DMS53 treated with DMSO at 0.1 percent for 48 hours (cell line): ENCODE data around the gene ITIH3.

ENCODE experiments used
- DNase-seq: peaks from one replicate; lab custom pipeline; 2025; ENCODE audit not compliant: unreplicated experiment; lab: John Stamatoyannopoulos, UW

ITIH3 gene

GRCh38 chr3:52843108-52843865 lies 48.7 kb downstream of the ITIH3 start:
- no peak for DNase-seq

- no peak for DNase-seq
Measured at GRCh38 chr3:52843881-52844280, 49.3 kb downstream of the ITIH3 start.

DNA sequence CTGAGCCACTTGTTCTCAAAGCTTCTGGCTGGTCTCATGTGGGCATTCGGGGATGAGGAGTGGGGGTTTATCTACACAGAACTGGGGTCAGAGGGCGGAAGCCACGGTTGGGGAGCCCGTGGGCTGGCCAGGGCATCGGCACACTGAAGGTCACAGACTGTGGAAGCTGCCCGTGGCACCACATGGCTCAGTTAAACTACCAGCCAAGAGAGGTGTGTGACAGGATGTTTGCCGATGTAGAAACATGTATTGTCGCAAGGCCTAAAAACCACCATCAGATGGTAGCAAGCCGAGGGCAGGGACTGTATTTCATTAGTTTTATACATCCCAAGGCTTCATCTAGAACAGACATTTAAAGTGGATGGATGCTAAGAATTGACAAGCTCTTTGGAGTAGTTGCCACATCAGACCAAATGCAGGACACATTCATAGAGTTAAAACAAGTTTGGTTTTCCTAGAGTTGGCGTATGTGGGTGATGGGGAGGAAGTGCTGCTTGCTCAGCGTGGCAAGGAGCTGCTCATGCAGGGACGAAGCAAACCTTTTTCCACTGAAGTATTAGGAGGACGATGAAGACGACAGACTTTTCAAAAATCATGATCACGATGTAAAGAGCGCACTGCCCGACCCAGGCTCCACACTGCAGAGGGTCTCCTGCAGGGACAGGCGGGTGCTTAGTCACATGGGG lies 49.8 kb downstream of the ITIH3 start:
- no peak for DNase-seq

DNA sequence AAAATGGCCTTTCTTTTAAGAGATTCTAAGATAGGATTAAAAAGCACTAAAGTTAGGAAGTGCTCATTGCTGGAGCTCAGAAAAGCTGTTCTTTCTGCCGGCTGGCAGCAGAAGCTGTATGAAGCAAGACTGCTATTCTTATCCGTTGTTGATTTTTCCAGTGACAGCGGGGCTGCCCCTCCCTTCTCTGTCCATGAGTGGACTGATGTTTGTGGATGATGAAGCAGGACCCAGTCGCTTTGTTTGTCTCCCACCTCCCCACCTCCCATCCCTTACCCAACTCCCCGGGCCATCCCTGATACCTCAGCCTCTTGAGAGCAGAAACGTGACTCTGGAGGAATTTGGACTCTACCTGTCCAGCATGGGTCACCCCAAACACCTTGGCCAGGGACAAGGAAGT lies 50.6 kb downstream of the ITIH3 start:
- no peak for DNase-seq

DNA sequence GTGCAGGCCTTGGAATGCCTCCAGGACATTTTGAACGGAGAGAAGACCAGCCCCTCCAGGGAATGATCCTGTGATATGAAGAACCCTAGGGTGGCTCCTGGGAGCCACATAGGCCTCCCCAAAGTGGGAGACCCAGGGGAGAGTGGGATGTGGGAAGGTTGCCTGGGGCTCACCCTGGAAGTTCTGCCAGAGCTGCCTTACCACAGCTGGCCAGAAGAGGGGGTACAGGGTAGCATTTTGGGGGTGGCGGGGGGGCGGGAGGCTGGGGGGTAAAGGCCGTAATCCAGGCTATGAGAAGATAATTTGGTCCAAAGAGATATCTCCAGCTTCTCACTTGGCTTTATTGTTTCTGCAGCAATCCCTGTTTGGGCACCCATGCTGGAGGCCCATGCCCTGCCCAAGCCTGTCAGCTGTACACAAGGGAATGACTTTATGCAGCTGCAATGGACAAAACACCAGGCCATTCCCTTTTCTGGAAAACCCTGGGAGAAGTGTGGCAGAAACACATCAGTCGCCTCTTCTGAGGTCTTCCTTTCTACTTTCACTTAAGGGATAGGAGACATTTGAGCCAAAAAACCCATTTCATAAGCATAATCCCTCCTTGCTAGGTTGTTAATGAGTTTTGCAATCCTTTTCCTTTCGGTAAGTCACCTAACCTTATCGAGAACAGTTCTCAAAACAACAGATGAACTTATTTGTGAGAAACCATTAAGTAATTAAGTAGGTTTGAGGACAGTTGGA lies 51.3 kb downstream of the ITIH3 start:
- DNase-seq: no peak

- no peak for DNase-seq
Measured at GRCh38 chr3:52846432-52846965, 51.9 kb downstream of the ITIH3 start.

GRCh38 chr3:52847241-52847640 lies 52.6 kb downstream of the ITIH3 start:
- DNase-seq: no peak

DNA sequence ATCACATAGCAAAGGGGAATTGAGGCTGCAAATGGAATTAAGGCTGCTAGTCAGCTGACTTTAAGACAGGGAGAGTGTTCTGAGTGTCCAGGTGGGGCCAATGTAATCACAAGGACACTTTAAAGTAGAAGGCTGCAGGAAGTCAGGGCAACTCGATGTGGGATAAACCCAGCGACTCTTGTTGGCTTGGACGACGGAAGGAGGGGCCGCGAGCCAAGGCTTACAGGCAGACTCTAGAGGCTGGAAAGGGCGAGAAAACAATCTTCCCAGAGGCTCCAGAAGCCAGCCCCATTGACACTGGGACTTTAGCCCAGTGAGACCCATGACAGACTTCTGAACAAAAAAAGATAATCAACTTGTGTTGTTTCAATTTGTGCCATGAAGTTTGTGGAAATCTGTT lies 53.1 kb downstream of the ITIH3 start:
- no peak for DNase-seq

DNA sequence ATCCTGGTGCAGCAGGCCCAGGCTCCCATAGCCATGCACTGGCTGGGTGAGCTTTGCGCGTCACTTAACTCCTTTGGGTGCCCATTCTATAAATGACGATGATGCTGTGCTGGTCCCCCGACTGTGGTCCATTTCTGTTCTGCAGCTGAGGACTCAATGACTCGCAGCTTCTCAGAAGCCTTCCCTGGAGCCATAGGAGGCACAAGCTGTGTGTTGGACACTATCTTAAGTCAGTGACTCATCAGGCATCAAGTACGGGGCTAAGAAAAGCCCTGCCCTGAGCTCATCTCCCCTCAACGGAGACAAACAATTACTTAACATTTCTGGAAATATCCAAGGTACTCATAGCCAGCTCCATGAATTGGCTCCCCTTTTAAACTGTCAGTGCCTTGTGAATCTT lies 54.0 kb downstream of the ITIH3 start:
- DNase-seq: no peak

GRCh38 chr3:52849656-52850055 lies 55.1 kb downstream of the ITIH3 start:
- DNase-seq: no peak

- peak; percentile 1 for DNase-seq
Measured at GRCh38 chr3:52851348-52851747, 56.8 kb downstream of the ITIH3 start.

GRCh38 chr3:52852419-52852818 lies 57.8 kb downstream of the ITIH3 start:
- no peak for DNase-seq

DNA sequence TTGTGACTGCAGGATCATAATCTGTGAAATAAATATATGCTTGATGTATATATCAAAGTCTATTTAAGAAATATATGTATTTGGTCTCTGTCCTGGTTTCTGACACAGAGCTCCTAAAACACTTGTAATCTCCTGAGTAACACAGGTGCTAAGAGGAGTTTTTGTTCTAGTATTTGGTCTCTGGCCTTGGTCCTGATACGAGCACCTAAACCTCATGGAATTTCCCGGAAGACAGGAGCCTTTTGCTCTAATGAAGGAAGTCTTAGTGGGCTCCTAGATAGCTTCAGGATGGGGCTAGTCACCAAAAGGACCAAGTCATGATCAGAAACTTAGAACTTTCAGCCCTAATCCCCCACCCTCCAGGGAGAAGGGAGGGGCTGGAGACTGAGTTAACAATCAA lies 59.4 kb downstream of the ITIH3 start:
- DNase-seq: no peak

- DNase-seq: no peak
Measured at GRCh38 chr3:52856666-52857065, 62.1 kb downstream of the ITIH3 start.

DNA sequence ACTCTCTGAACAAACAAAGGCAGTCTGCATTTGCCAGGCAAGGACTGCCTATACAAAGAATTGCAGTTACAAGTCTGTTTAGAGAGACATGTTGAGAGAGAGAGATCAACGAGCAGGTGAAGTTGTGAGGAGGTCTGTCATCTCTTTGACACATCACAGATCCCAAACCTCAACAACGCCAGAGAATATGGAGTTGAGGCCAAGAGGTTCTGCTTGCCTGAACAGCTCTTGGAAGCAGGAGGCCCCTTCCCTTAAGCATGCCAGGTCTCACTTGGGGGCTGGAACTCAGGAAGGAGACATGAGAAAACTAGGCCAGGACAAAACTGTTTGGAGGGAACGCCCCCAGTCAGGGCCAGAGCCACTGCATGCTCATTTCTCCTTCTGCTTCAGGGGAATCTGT lies 62.5 kb downstream of the ITIH3 start:
- DNase-seq: no peak

DNA sequence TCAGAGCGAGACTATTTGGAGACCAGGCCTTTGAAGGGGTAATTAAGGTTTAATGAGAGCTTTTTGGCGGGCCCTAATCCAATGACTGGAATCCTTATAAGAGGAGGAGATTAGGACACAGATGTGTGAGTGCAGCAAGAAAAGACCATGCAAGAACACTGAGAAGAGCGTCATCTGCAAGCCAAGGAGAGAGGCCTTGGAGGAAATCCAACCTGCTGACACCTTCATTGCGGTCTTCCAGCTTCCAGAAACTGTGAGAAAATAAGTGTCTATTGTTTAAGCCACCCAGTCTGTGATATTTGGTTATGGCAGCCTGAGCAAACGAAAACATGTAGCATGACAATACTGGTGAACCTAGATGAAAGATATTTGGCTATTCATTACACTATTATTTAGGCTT lies 63.3 kb downstream of the ITIH3 start:
- DNase-seq: no peak
